ENCODE results near the gene PAPSS1. TPM values are rescaled to one million over a fixed set of nuclear protein-coding genes. Genes with fewer than 3 reads are reported as not detected.

The PAPSS1 gene
- total RNA-seq, 4 donors from 2014 or later, result 22.7 to 35.3 (median 29.6) TPM

DNA sequence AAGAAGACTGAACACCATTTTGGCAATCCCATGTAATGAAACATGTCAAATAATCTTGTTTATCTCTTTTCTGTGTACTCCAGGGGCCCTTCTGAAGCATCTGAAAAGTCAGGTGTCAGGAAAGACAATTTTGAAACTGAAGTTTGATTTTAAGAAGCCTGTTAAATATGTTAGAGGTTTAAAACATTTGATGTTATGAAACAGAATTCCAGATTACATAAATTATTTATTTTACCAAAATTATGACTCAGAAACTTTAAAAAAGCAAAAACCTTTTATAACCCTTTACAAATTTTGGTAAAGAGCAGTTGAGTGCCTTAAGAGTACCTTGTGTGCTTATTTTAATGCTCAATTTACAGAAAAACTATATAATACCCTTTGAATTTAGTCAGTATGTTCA, 130.8 kb downstream of the PAPSS1 start:
- intact Hi-C loops (cut with DNase I), result no loop called here
- Histone ChIP-seq H3K9me3 (peaks cover 4% of the 10 kb centered on the region), H3K4me1 (no peaks in the 10 kb centered on the region), H3K36me3 (no peaks in the 10 kb centered on the region), H3K27ac (no peak overlapping the region), H3K4me3 (replicated peaks in 1 of 3) (no peak overlapping the region), H3K27me3 (no peaks in the 10 kb centered on the region)
- no peak for DNase-seq
- TF ChIP-seq, protein P1, sequence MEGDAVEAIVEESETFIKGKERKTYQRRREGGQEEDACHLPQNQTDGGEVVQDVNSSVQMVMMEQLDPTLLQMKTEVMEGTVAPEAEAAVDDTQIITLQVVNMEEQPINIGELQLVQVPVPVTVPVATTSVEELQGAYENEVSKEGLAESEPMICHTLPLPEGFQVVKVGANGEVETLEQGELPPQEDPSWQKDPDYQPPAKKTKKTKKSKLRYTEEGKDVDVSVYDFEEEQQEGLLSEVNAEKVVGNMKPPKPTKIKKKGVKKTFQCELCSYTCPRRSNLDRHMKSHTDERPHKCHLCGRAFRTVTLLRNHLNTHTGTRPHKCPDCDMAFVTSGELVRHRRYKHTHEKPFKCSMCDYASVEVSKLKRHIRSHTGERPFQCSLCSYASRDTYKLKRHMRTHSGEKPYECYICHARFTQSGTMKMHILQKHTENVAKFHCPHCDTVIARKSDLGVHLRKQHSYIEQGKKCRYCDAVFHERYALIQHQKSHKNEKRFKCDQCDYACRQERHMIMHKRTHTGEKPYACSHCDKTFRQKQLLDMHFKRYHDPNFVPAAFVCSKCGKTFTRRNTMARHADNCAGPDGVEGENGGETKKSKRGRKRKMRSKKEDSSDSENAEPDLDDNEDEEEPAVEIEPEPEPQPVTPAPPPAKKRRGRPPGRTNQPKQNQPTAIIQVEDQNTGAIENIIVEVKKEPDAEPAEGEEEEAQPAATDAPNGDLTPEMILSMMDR (IDR thresholded peaks at IDR 0.05), result no peak
- TF ChIP-seq POLR2A (IDR thresholded peaks at IDR 0.05), result no peak

DNA sequence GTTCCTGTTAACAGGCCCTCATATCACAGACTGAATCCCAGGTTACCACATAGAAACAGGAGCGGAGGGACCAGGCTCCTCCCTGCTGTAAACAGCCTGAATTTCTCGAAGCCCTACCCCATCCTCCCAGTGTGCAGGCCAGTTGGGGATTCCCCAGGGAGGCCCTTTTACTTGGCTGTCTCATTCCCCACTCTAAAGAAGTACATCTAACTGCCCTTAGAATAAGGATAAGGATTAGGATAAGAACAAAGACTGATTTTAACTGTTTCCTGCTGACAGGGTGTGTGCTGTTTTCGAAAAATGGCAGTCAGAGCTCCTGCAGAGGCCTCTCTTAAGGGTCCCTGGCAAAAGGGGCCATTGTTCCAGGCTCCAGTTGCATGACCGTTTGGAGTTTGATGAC, 133.7 kb downstream of the PAPSS1 start:
- intact Hi-C loops (cut with DNase I), result no loop called here
- 51 to 62% methylated on average over 4 of the region's 4 CpGs for WGBS, 2 donors
- H3K27me3 ChIP-seq, result no peaks in the 10 kb centered on the region
- H3K27ac ChIP-seq, result no peak overlapping the region
- no peak overlapping the region for H3K4me3 ChIP-seq (replicated peaks in 1 of 3)
- H3K36me3 ChIP-seq, result no peaks in the 10 kb centered on the region
- peaks cover 4% of the 10 kb centered on the region for H3K9me3 ChIP-seq
- TF ChIP-seq, protein P1 (IDR thresholded peaks at IDR 0.05), result no peak
- no peak for TF ChIP-seq POLR2A (IDR thresholded peaks at IDR 0.05)
- no peaks in the 10 kb centered on the region for H3K4me1 ChIP-seq
- no peak for DNase-seq

DNA sequence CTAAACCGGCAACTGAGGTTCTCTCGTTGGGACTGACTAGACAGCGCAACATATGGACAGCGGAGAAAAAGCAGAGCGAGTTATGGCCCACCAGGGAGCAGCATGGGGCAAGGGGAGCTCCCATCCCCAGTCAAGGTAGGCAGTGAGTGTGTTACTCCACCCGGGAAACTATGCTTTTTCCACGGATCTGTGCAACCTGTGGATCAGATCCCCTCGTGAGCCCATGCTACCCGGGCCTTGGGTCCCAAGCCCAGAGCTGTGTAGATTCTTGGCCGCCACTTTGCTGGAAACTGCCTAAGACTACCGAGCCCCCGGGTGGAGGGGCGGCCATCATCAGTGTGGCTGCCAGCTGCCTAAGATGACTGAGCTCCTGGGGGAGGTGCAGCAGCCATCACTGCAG, 140.9 kb downstream of the PAPSS1 start:
- no peak for DNase-seq
- no peak overlapping the region for H3K4me3 ChIP-seq (replicated peaks in 1 of 3)
- no peaks in the 10 kb centered on the region for H3K9me3 ChIP-seq
- no peaks in the 10 kb centered on the region for H3K27me3 ChIP-seq
- WGBS, 2 donors, result 90 to 94% methylated on average over 13 of the region's 13 CpGs
- no peak overlapping the region for H3K27ac ChIP-seq
- no peaks in the 10 kb centered on the region for H3K36me3 ChIP-seq
- no peak for TF ChIP-seq POLR2A (IDR thresholded peaks at IDR 0.05)
- TF ChIP-seq, protein P1 (IDR thresholded peaks at IDR 0.05), result no peak
- intact Hi-C loops (cut with DNase I), result no loop called here
- no peaks in the 10 kb centered on the region for H3K4me1 ChIP-seq

DNA sequence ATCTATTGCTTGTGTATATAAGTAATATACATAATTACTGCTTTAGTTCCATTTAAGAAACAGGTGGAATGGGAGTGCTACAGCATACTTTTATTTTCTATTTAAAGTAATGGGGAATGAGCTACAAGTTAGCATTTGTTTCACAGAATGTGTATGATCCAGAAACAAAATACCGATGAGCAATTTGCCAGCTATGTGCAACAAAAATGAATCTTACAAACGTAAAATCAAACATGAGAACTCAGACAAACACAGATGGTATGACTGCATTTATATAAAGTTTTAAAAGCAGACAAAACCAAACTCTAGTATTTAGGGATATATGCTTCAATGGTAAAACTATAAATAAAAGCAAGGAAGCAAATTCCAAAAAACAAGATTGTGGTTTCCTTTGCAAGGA, 141.7 kb downstream of the PAPSS1 start:
- H3K27ac ChIP-seq, result no peak overlapping the region
- no peak for DNase-seq
- H3K4me1 ChIP-seq, result no peaks in the 10 kb centered on the region
- intact Hi-C loops (cut with DNase I), result no loop called here
- TF ChIP-seq, protein P1 (IDR thresholded peaks at IDR 0.05), result no peak
- no peak for TF ChIP-seq POLR2A (IDR thresholded peaks at IDR 0.05)
- no peaks in the 10 kb centered on the region for H3K9me3 ChIP-seq
- H3K27me3 ChIP-seq, result no peaks in the 10 kb centered on the region
- H3K4me3 ChIP-seq (replicated peaks in 1 of 3), result no peak overlapping the region
- 83 to 90% methylated on average over 2 of the region's 2 CpGs for WGBS, 2 donors
- H3K36me3 ChIP-seq, result no peaks in the 10 kb centered on the region

DNA sequence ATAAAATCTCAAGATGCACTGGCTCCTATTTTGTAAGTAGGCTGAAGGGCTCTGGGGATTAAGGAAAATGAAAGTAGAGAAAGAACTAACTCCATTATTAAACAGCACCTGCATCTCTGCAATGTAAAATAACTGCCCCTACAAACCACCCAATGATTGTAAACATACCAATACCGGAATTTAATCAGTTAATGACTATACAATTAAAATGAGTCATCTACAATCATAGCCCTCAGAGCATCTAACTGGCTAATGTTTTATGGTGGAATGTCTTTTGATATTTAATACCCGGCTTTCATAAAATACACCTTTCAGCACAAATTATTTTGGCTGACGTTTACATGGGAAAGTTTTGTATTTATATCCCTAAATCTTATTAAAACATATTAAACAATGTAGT, 142.3 kb downstream of the PAPSS1 start:
- no peak overlapping the region for H3K27ac ChIP-seq
- whole genome bisulfite sequencing, 2 donors, result 78 to 88% methylated on average over 3 of the region's 3 CpGs
- TF ChIP-seq, protein P1 (IDR thresholded peaks at IDR 0.05), result no peak
- no peak for TF ChIP-seq POLR2A (IDR thresholded peaks at IDR 0.05)
- no peaks in the 10 kb centered on the region for H3K36me3 ChIP-seq
- H3K4me3 ChIP-seq (replicated peaks in 1 of 3), result no peak overlapping the region
- DNase-seq, result no peak
- no peaks in the 10 kb centered on the region for H3K27me3 ChIP-seq
- no peaks in the 10 kb centered on the region for H3K9me3 ChIP-seq
- intact Hi-C loops (cut with DNase I), result no loop called here
- no peaks in the 10 kb centered on the region for H3K4me1 ChIP-seq

Measured in thyroid gland (tissue), 4 donors.